ENCODE results near the gene GPR176.
"Not testable (repeated sequence)": the region's sequence is repeated elsewhere in the genome, so short reads cannot be mapped to it uniquely, and the experiment has no call there.

GPR176 gene

GRCh38 chr15:39826975-39827374, 93.1 kb downstream of the GPR176 start:
- 100% methylated on average over 1 of the region's 2 CpGs for WGBS (ENCODE audit: insufficient coverage)
- ChIA-PET CTCF (interaction anchor here (1.2 kb wide), 1 partner anchor 24 kb away, joined by 3 read pairs; no protein-coding TSS in a partner anchor), POLR2A (no interaction called here)

GRCh38 chr15:39823634-39824033, 96.4 kb downstream of the GPR176 start:
- H3K4me1 ChIP-seq (ENCODE audit: control extremely low read depth in 1 of 4, control insufficient read depth in 4 of 4, insufficient read depth in 4 of 4, low read length in 3 of 4), result no peaks in the 10 kb centered on the region
- no peaks in the 10 kb centered on the region for H3K9me3 ChIP-seq (ENCODE audit: control extremely low read depth in 1 of 5, control insufficient read depth in 4 of 5, insufficient read depth in 2 of 5, low read depth in 1 of 5, low read length in 4 of 5)
- no peak for DNase-seq
- no peak overlapping the region for H3K4me3 ChIP-seq (ENCODE audit: control insufficient read depth in 1 of 7, extremely low read depth in 1 of 7, insufficient read depth in 4 of 7, low read depth in 2 of 7, low read length in 6 of 7)
- peaks cover 0 to 3% (median 0%) of the 10 kb centered on the region in 5 experiments for H3K27me3 ChIP-seq (replicated peaks in 2 of 5; ENCODE audit: control insufficient read depth in 4 of 5, insufficient read depth in 5 of 5, low read length in 4 of 5)
- no peak overlapping the region for H3K27ac ChIP-seq (ENCODE audit: insufficient read depth in 1 of 2, low read depth in 1 of 2, low read length in 2 of 2, poor library complexity in 1 of 2, severe bottlenecking in 2 of 2)
- POLR2A ChIA-PET, result no interaction called here
- CTCF ChIA-PET, result no interaction called here
- WGBS (ENCODE audit: insufficient coverage), result 90% methylated on average over 2 of the region's 2 CpGs
- no peaks in the 10 kb centered on the region for H3K36me3 ChIP-seq (ENCODE audit: control insufficient read depth in 4 of 4, insufficient read depth in 4 of 4, low read length in 3 of 4)

More at GRCh38 chr15:39826975-39827374, 93.1 kb downstream of the GPR176 start:
- H3K4me1 ChIP-seq (ENCODE audit: control extremely low read depth in 1 of 4, control insufficient read depth in 4 of 4, insufficient read depth in 4 of 4, low read length in 3 of 4), result no peaks in the 10 kb centered on the region
- no peak for DNase-seq
- peaks cover 0 to 3% (median 0%) of the 10 kb centered on the region in 5 experiments for H3K27me3 ChIP-seq (replicated peaks in 2 of 5; ENCODE audit: control insufficient read depth in 4 of 5, insufficient read depth in 5 of 5, low read length in 4 of 5)
- H3K27ac ChIP-seq (ENCODE audit: insufficient read depth in 1 of 2, low read depth in 1 of 2, low read length in 2 of 2, poor library complexity in 1 of 2, severe bottlenecking in 2 of 2), result no peak overlapping the region
- no peak overlapping the region for H3K4me3 ChIP-seq (ENCODE audit: control insufficient read depth in 1 of 7, extremely low read depth in 1 of 7, insufficient read depth in 4 of 7, low read depth in 2 of 7, low read length in 6 of 7)
- H3K36me3 ChIP-seq (ENCODE audit: control insufficient read depth in 4 of 4, insufficient read depth in 4 of 4, low read length in 3 of 4), result no peaks in the 10 kb centered on the region
- H3K9me3 ChIP-seq (ENCODE audit: control extremely low read depth in 1 of 5, control insufficient read depth in 4 of 5, insufficient read depth in 2 of 5, low read depth in 1 of 5, low read length in 4 of 5), result no peaks in the 10 kb centered on the region

- H3K4me3 ChIP-seq (ENCODE audit: control insufficient read depth in 1 of 7, extremely low read depth in 1 of 7, insufficient read depth in 4 of 7, low read depth in 2 of 7, low read length in 6 of 7), result no peak overlapping the region
- WGBS (ENCODE audit: insufficient coverage), result 85% methylated on average over 2 of the region's 3 CpGs
- H3K36me3 ChIP-seq (ENCODE audit: control insufficient read depth in 4 of 4, insufficient read depth in 4 of 4, low read length in 3 of 4), result no peaks in the 10 kb centered on the region
- H3K4me1 ChIP-seq (ENCODE audit: control extremely low read depth in 1 of 4, control insufficient read depth in 4 of 4, insufficient read depth in 4 of 4, low read length in 3 of 4), result no peaks in the 10 kb centered on the region
- no peaks in the 10 kb centered on the region for H3K27me3 ChIP-seq (replicated peaks in 2 of 5; ENCODE audit: control insufficient read depth in 4 of 5, insufficient read depth in 5 of 5, low read length in 4 of 5)
- DNase-seq, result no peak
- ChIA-PET POLR2A (no interaction called here), CTCF (interaction anchor here (1.5 kb wide), 1 partner anchor 13 kb away, joined by 3 read pairs; no protein-coding TSS in a partner anchor)
- no peak overlapping the region for H3K27ac ChIP-seq (ENCODE audit: insufficient read depth in 1 of 2, low read depth in 1 of 2, low read length in 2 of 2, poor library complexity in 1 of 2, severe bottlenecking in 2 of 2)
- H3K9me3 ChIP-seq (ENCODE audit: control extremely low read depth in 1 of 5, control insufficient read depth in 4 of 5, insufficient read depth in 2 of 5, low read depth in 1 of 5, low read length in 4 of 5), result no peaks in the 10 kb centered on the region
These were observed 99.9 kb downstream of the GPR176 start for GRCh38 chr15:39820050-39820602.

- no peaks in the 10 kb centered on the region for H3K27me3 ChIP-seq (replicated peaks in 2 of 5; ENCODE audit: control insufficient read depth in 4 of 5, insufficient read depth in 5 of 5, low read length in 4 of 5)
- no peaks in the 10 kb centered on the region for H3K4me1 ChIP-seq (ENCODE audit: control extremely low read depth in 1 of 4, control insufficient read depth in 4 of 4, insufficient read depth in 4 of 4, low read length in 3 of 4)
- WGBS (ENCODE audit: insufficient coverage), result no CpG with 5 or more reads among the region's 3 CpGs
- no peak overlapping the region for H3K4me3 ChIP-seq (ENCODE audit: control insufficient read depth in 1 of 7, extremely low read depth in 1 of 7, insufficient read depth in 4 of 7, low read depth in 2 of 7, low read length in 6 of 7)
- ChIA-PET POLR2A (no interaction called here), CTCF (interaction anchor here (1.5 kb wide), 1 partner anchor 13 kb away, joined by 3 read pairs; no protein-coding TSS in a partner anchor)
- H3K36me3 ChIP-seq (ENCODE audit: control insufficient read depth in 4 of 4, insufficient read depth in 4 of 4, low read length in 3 of 4), result no peaks in the 10 kb centered on the region
- H3K27ac ChIP-seq (ENCODE audit: insufficient read depth in 1 of 2, low read depth in 1 of 2, low read length in 2 of 2, poor library complexity in 1 of 2, severe bottlenecking in 2 of 2), result no peak overlapping the region
- H3K9me3 ChIP-seq (ENCODE audit: control extremely low read depth in 1 of 5, control insufficient read depth in 4 of 5, insufficient read depth in 2 of 5, low read depth in 1 of 5, low read length in 4 of 5), result no peaks in the 10 kb centered on the region
- DNase-seq, result no peak
These were observed 100.5 kb downstream of the GPR176 start for GRCh38 chr15:39819533-39819932.

- Histone ChIP-seq H3K27me3 (replicated peaks in 2 of 5; ENCODE audit: control insufficient read depth in 4 of 5, insufficient read depth in 5 of 5, low read length in 4 of 5) (no peaks in the 10 kb centered on the region), H3K4me3 (ENCODE audit: control insufficient read depth in 1 of 7, extremely low read depth in 1 of 7, insufficient read depth in 4 of 7, low read depth in 2 of 7, low read length in 6 of 7) (no peak overlapping the region), H3K27ac (ENCODE audit: insufficient read depth in 1 of 2, low read depth in 1 of 2, low read length in 2 of 2, poor library complexity in 1 of 2, severe bottlenecking in 2 of 2) (no peak overlapping the region), H3K9me3 (ENCODE audit: control extremely low read depth in 1 of 5, control insufficient read depth in 4 of 5, insufficient read depth in 2 of 5, low read depth in 1 of 5, low read length in 4 of 5) (no peaks in the 10 kb centered on the region), H3K36me3 (ENCODE audit: control insufficient read depth in 4 of 4, insufficient read depth in 4 of 4, low read length in 3 of 4) (no peaks in the 10 kb centered on the region), H3K4me1 (ENCODE audit: control extremely low read depth in 1 of 4, control insufficient read depth in 4 of 4, insufficient read depth in 4 of 4, low read length in 3 of 4) (no peaks in the 10 kb centered on the region)
- CTCF ChIA-PET, result interaction anchor here (1.3 kb wide), 1 partner anchor 29 kb away, joined by 3 read pairs; no protein-coding TSS in a partner anchor
- no peak for DNase-seq
- POLR2A ChIA-PET, result no interaction called here
These were observed 102.2 kb downstream of the GPR176 start for GRCh38 chr15:39817892-39818291.

- CTCF ChIA-PET, result no interaction called here
- Histone ChIP-seq H3K27ac (ENCODE audit: insufficient read depth in 1 of 2, low read depth in 1 of 2, low read length in 2 of 2, poor library complexity in 1 of 2, severe bottlenecking in 2 of 2) (no peak overlapping the region), H3K4me3 (ENCODE audit: control insufficient read depth in 1 of 7, extremely low read depth in 1 of 7, insufficient read depth in 4 of 7, low read depth in 2 of 7, low read length in 6 of 7) (no peak overlapping the region), H3K4me1 (ENCODE audit: control extremely low read depth in 1 of 4, control insufficient read depth in 4 of 4, insufficient read depth in 4 of 4, low read length in 3 of 4) (no peaks in the 10 kb centered on the region), H3K27me3 (replicated peaks in 2 of 5; ENCODE audit: control insufficient read depth in 4 of 5, insufficient read depth in 5 of 5, low read length in 4 of 5) (no peaks in the 10 kb centered on the region), H3K9me3 (ENCODE audit: control extremely low read depth in 1 of 5, control insufficient read depth in 4 of 5, insufficient read depth in 2 of 5, low read depth in 1 of 5, low read length in 4 of 5) (no peaks in the 10 kb centered on the region), H3K36me3 (ENCODE audit: control insufficient read depth in 4 of 4, insufficient read depth in 4 of 4, low read length in 3 of 4) (no peaks in the 10 kb centered on the region)
- POLR2A ChIA-PET, result no interaction called here
- no CpG with 5 or more reads among the region's 1 CpG for WGBS (ENCODE audit: insufficient coverage)
- DNase-seq, result no peak
These were observed 105.6 kb downstream of the GPR176 start for GRCh38 chr15:39814489-39814888.

GRCh38 chr15:39812651-39813050, 107.4 kb downstream of the GPR176 start:
- H3K9me3 ChIP-seq (ENCODE audit: control extremely low read depth in 1 of 5, control insufficient read depth in 4 of 5, insufficient read depth in 2 of 5, low read depth in 1 of 5, low read length in 4 of 5); H3K36me3 ChIP-seq (ENCODE audit: control insufficient read depth in 4 of 4, insufficient read depth in 4 of 4, low read length in 3 of 4); H3K27ac ChIP-seq (ENCODE audit: insufficient read depth in 1 of 2, low read depth in 1 of 2, low read length in 2 of 2, poor library complexity in 1 of 2, severe bottlenecking in 2 of 2); H3K4me1 ChIP-seq (ENCODE audit: control extremely low read depth in 1 of 4, control insufficient read depth in 4 of 4, insufficient read depth in 4 of 4, low read length in 3 of 4); CTCF ChIA-PET; DNase-seq; POLR2A ChIA-PET; H3K4me3 ChIP-seq (ENCODE audit: control insufficient read depth in 1 of 7, extremely low read depth in 1 of 7, insufficient read depth in 4 of 7, low read depth in 2 of 7, low read length in 6 of 7); H3K27me3 ChIP-seq (replicated peaks in 2 of 5; ENCODE audit: control insufficient read depth in 4 of 5, insufficient read depth in 5 of 5, low read length in 4 of 5): not testable (repeated sequence)
- WGBS (ENCODE audit: insufficient coverage), result 97% methylated on average over 3 of the region's 3 CpGs

Measured in common myeloid progenitor, CD34-positive (primary cell).